ENCODE data around the gene TWF2.

DNA sequence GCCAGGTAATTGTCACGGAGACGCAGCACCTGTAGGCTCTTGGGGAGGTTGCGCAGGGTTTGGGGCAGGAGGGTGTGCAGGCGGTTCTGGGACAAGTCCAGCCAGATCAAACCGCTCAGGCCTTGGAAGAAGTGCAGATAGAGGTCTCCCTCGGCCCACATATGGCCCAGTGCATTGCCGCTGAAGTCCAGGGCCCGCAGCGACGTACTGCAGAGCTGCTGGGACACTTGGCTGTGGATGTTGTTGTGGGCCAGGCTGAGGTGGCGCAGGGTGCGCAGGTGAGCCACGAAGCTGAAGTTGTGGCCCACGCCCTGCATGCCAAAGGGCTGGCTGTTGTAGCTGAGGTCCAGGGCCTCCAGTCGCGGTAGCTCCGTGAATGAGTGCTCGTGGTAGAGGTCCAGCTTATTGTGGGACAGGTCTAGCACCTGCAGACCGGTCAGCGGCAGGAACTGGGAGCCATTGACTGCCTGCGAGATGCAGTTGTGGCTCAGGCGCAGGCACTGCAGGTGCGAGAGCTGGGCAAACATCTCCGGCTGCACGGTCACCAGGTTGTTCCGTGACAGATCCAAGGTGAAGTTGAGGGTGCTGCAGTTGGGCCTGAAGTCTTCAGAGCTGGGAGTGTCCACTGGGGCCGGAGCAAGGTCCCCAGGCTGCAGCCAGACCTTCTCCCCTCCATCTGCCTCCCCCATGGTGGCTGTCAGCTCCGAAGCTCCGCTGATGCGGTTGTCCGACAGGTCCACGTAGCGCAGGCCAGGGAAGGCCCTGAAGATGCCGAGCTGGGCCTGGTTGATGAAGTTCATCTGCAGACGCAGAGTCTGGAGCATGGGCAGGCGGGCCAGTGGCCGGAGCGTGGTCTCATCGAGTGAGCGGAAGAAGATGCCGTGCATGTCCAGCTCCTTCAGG lies 16.4 kb downstream of the TWF2 start:
- no peak for TF ChIP-seq ETV6 (conservative IDR thresholded peaks at IDR 0.05 in 1 of 2, IDR thresholded peaks at IDR 0.05 in 1 of 2; ENCODE audit: borderline replicate concordance in 1 of 2, low read depth in 1 of 2)
- TF ChIP-seq CEBPB (IDR thresholded peaks at IDR 0.05; ENCODE audit: borderline replicate concordance in 1 of 2, low read depth in 2 of 2, low read length in 2 of 2), result no peak
- no peak for TF ChIP-seq BACH1 (IDR thresholded peaks at IDR 0.05; ENCODE audit: borderline replicate concordance)
- no peak for TF ChIP-seq MYC (IDR thresholded peaks at IDR 0.05; ENCODE audit: insufficient read depth, insufficient read length, insufficient replicate concordance, low read length, severe bottlenecking)

Data from GM12878 (cell line).